Measurements from ENCODE around the gene U2SURP. TPM values are rescaled to one million over a fixed set of nuclear protein-coding genes. Genes with fewer than 3 reads are reported as not detected.

The U2SURP gene
- total and polyA plus RNA-seq, 4 donors = 8.3 to 41.2 (median 30.3) TPM

DNA sequence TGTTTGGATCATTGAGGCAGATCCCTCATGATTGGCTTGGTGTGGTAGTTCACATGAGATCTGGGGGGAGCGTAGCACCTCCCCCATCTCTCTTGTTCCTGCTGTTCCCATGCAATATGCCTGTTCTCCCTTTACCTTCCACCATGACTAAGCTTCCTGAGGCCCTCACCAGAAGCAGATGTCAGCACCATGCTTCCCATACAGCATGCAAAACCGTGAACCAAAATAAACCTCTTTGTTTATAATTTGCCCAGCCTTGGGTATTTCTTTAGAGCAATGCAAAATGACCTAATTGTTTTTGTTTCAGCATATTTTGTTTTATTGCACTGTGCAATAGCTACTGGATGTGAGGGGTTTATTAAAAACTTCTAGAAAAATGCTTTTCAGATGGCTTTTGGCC lies 61.6 kb downstream of the U2SURP start:
- TF ChIP-seq, protein P1, sequence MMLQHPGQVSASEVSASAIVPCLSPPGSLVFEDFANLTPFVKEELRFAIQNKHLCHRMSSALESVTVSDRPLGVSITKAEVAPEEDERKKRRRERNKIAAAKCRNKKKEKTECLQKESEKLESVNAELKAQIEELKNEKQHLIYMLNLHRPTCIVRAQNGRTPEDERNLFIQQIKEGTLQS (IDR thresholded peaks at IDR 0.05) = no peak
- TF ChIP-seq NR2F2 (IDR thresholded peaks at IDR 0.05) (no peak), TAF1 (conservative IDR thresholded peaks at IDR 0.05) (no peak), FOXA2 (IDR thresholded peaks at IDR 0.05) (no peak), JUND (IDR thresholded peaks at IDR 0.05) (no peak), EGR1 (IDR thresholded peaks at IDR 0.05; ENCODE audit: low read depth in 2 of 2) (no peak), SP1 (IDR thresholded peaks at IDR 0.05) (no peak), GABPA (IDR thresholded peaks at IDR 0.05 in 1 of 2, conservative IDR thresholded peaks at IDR 0.05 in 1 of 2) (no peak), FOXA1 (IDR thresholded peaks at IDR 0.05) (no peak), HNF4G (IDR thresholded peaks at IDR 0.05) (no peak), YY1 (IDR thresholded peaks at IDR 0.05) (no peak), RAD21 (IDR thresholded peaks at IDR 0.05) (no peak), REST (IDR thresholded peaks at IDR 0.05) (no peak)
- TF ChIP-seq, protein P2, sequence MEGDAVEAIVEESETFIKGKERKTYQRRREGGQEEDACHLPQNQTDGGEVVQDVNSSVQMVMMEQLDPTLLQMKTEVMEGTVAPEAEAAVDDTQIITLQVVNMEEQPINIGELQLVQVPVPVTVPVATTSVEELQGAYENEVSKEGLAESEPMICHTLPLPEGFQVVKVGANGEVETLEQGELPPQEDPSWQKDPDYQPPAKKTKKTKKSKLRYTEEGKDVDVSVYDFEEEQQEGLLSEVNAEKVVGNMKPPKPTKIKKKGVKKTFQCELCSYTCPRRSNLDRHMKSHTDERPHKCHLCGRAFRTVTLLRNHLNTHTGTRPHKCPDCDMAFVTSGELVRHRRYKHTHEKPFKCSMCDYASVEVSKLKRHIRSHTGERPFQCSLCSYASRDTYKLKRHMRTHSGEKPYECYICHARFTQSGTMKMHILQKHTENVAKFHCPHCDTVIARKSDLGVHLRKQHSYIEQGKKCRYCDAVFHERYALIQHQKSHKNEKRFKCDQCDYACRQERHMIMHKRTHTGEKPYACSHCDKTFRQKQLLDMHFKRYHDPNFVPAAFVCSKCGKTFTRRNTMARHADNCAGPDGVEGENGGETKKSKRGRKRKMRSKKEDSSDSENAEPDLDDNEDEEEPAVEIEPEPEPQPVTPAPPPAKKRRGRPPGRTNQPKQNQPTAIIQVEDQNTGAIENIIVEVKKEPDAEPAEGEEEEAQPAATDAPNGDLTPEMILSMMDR (IDR thresholded peaks at IDR 0.05; ENCODE audit: low read depth, low read length, missing input control) = no peak
- DNase-seq (ENCODE audit: low spot score) = no peak
- H3K27me3 ChIP-seq (ENCODE audit: control insufficient read depth in 4 of 4, insufficient read depth in 4 of 4, low read length in 3 of 4) = no peaks in the 10 kb centered on the region
- 94% methylated on average over 2 of the region's 2 CpGs for WGBS
- H3K36me3 ChIP-seq (ENCODE audit: control insufficient read depth in 4 of 4, insufficient read depth in 3 of 4, low read depth in 1 of 4, low read length in 3 of 4) = no peaks in the 10 kb centered on the region
- no peaks in the 10 kb centered on the region for H3K9me3 ChIP-seq (ENCODE audit: control insufficient read depth in 4 of 4, low read length in 3 of 4)
- H3K9ac ChIP-seq (ENCODE audit: low read depth in 1 of 2, low read length in 2 of 2) = no peak overlapping the region
- no peak overlapping the region for H3K4me3 ChIP-seq (ENCODE audit: low read depth in 1 of 3, low read length in 3 of 3)
- H3K27ac ChIP-seq (ENCODE audit: low read depth in 1 of 2, low read length in 2 of 2) = no peak overlapping the region
- H3K4me1 ChIP-seq (ENCODE audit: control insufficient read depth in 4 of 4, insufficient read depth in 4 of 4, low read length in 3 of 4) = peaks cover 0 to 8% (median 3%) of the 10 kb centered on the region in 4 donors

- TF ChIP-seq HNF4A (conservative IDR thresholded peaks at IDR 0.05) (peak; percentile 50 to 70), HNF4G (IDR thresholded peaks at IDR 0.05) (peak; percentile 7), REST (IDR thresholded peaks at IDR 0.05) (no peak), JUND (IDR thresholded peaks at IDR 0.05) (peak in 1 of 2 donors; percentile 52)
Measured at GRCh38 chr3:143064777-143065176, 63.4 kb downstream of the U2SURP start.

More at GRCh38 chr3:143064777-143065176, 63.4 kb downstream of the U2SURP start:
- Histone ChIP-seq H3K4me1 (ENCODE audit: control insufficient read depth in 4 of 4, insufficient read depth in 4 of 4, low read length in 3 of 4) (peaks cover 0 to 8% (median 3%) of the 10 kb centered on the region in 4 donors), H3K9me3 (ENCODE audit: control insufficient read depth in 4 of 4, low read length in 3 of 4) (no peaks in the 10 kb centered on the region), H3K9ac (ENCODE audit: low read depth in 1 of 2, low read length in 2 of 2) (no peak overlapping the region), H3K36me3 (ENCODE audit: control insufficient read depth in 4 of 4, insufficient read depth in 3 of 4, low read depth in 1 of 4, low read length in 3 of 4) (no peaks in the 10 kb centered on the region), H3K4me3 (ENCODE audit: low read depth in 1 of 3, low read length in 3 of 3) (no peak overlapping the region), H3K27me3 (ENCODE audit: control insufficient read depth in 4 of 4, insufficient read depth in 4 of 4, low read length in 3 of 4) (no peaks in the 10 kb centered on the region), H3K27ac (ENCODE audit: low read depth in 1 of 2, low read length in 2 of 2) (peak overlapping the region; percentile 25 to 76)
- WGBS = 49% methylated on average over 5 of the region's 5 CpGs
- no peak for DNase-seq (ENCODE audit: low spot score)

Measured in liver (tissue), 9 donors.